Hepatocyte (in vitro differentiated cells): ENCODE measurements around the gene GMPS. TPM values are rescaled to one million over a fixed set of nuclear protein-coding genes. Genes with fewer than 3 reads are reported as not detected.
A peak's percentile ranks its signal among the peaks of the same experiment; 100 is the strongest.

Experiments used
- DNase-seq: peaks from one replicate; pipeline ENCODE4 v3.0.0-alpha.2; 2016; ENCODE audit warnings: low spot score
- H2AFZ ChIP-seq: fragments of 200-600 bp; sonication (generic); 2 replicates; pipeline ENCODE4 v1.6.0; 2016; ENCODE audit warnings: antibody characterized with exemption, mild to moderate bottlenecking
- H3K27ac ChIP-seq: fragments of 200-600 bp; sonication (generic); 2 replicates; pipeline ENCODE4 v1.5.1; 2016; ENCODE audit warnings: mild to moderate bottlenecking
- H3K27me3 ChIP-seq: fragments of 200-600 bp; sonication (generic); 2 replicates; pipeline ENCODE4 v1.6.1; 2016
- H3K36me3 ChIP-seq: fragments of 200-600 bp; sonication (generic); replicated peaks from 2 replicates; pipeline ENCODE4 v1.5.1; 2016; ENCODE audit warnings: low read depth; ENCODE audit not compliant: insufficient read depth
- H3K4me1 ChIP-seq: fragments of 200-600 bp; sonication (generic); 2 replicates; pipeline ENCODE4 v1.5.1; 2016; ENCODE audit warnings: mild to moderate bottlenecking, moderate library complexity; ENCODE audit not compliant: insufficient read depth
- H3K4me2 ChIP-seq: fragments of 200-600 bp; sonication (generic); 2 replicates; pipeline ENCODE4 v1.6.0; 2016
- H3K4me3 ChIP-seq: fragments of 200-600 bp; sonication (generic); 2 replicates; pipeline ENCODE4 v1.5.1; 2016; ENCODE audit warnings: mild to moderate bottlenecking
- H3K79me2 ChIP-seq: fragments of 200-600 bp; sonication (generic); 2 replicates; pipeline ENCODE4 v1.6.0; 2017; ENCODE audit warnings: mild to moderate bottlenecking
- H3K9me2 ChIP-seq: fragments of 200-600 bp; sonication (generic); replicated peaks from 2 replicates; pipeline ENCODE4 v1.6.0; 2017; ENCODE audit warnings: mild to moderate bottlenecking; ENCODE audit not compliant: insufficient read depth
- H3K9me3 ChIP-seq: fragments of 200-600 bp; sonication (generic); 2 replicates; pipeline ENCODE4 v1.5.1; 2016; ENCODE audit warnings: low read depth, mild to moderate bottlenecking
- H4K20me1 ChIP-seq: fragments of 200-600 bp; sonication (generic); 2 replicates; pipeline ENCODE4 v1.6.0; 2016; ENCODE audit warnings: mild to moderate bottlenecking; ENCODE audit not compliant: insufficient read depth, poor library complexity, severe bottlenecking
- EZH2 ChIP-seq: fragments of 200-600 bp; sonication (generic); IDR thresholded peaks from 2 replicates; pipeline ENCODE4 v1.6.1; 2016; ENCODE audit warnings: antibody characterized with exemption, mild to moderate bottlenecking, borderline replicate concordance
- EZH2phosphoT487 ChIP-seq: fragments of 200-600 bp; sonication (generic); IDR thresholded peaks from one replicate; pipeline ENCODE4 v1.6.1; 2018; ENCODE audit warnings: antibody characterized with exemption, mild to moderate bottlenecking, low read depth, moderate library complexity; ENCODE audit not compliant: unreplicated experiment, severe bottlenecking
- WGBS: methylation state at CpG from one replicate; pipeline ENCODE4 v1.1.6; 2016; ENCODE audit warnings: low lambda C conversion rate; ENCODE audit errors: missing lambda C conversion rate; 5-methylcytosine and 5-hydroxymethylcytosine counted together
- polyA plus RNA-seq: library from polyadenylated mRNA; unstranded; fragments of >200 nt; fragmentation: Nextera tagmentation; extraction: Ambion mirVana; gene quantifications from 2 replicates; pipeline ENCODE4 v1.2.1, GENCODE V29; 2016
- total RNA-seq: library from RNA; depleted of rRNA; stranded (reverse); fragments of >200 nt; gene quantifications from 2 replicates; pipeline ENCODE4 v1.2.3, GENCODE V29; 2014
- TF ChIP-seq, protein P1 (sequence below): fragments of 200-600 bp; sonication (generic); IDR thresholded peaks from 2 replicates; pipeline ENCODE4 v1.5.1; 2016; ENCODE audit warnings: antibody characterized with exemption, mild to moderate bottlenecking; ENCODE audit not compliant: poor library complexity

The GMPS gene
- total and polyA plus RNA-seq, 2 experiments from 2014 or later, result 41.5 to 51.5 TPM

DNA sequence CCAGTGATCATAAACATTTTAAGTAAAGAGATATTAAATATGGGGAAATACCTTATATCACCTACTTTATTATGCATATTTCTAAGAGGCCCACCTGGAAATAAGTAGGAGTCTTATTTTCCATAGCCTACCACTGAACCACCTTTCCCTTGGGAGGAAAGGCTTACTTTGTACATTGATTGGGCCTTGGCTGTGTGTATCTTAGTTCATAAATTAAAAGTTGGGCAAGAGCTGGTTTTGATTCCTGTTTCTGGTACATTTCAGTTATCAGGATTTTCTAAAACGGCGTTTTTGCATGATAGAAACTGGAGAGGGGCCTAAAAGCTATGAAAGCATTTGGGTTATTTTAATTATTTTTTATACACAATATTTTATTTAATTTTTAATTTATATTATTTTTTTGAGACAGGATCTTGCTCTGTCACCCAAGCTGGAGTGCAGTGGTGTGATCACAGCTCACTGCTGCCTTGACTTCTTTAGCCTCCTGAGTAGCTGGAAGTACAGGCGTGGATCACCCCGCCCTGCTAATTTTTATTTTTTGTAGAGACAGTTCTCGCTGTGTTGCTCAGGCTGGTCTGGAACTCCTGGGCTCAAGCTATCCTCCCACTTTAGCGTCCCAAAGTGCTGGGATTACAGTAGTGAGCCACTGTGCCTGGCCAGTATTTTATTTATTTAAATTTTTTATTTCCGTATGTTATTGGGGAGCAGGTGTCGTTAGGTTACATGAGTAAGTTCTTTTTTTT, 2.6 kb downstream of the GMPS start:
- Histone ChIP-seq H3K9me2 (no peaks in the 10 kb centered on the region), H3K4me2 (peak overlapping the region; percentile 81), H3K4me1 (peaks cover 22% of the 10 kb centered on the region), H3K79me2 (peaks cover 74% of the 10 kb centered on the region), H3K9me3 (no peaks in the 10 kb centered on the region), H3K4me3 (no peak overlapping the region), H3K27ac (peak overlapping the region; percentile 98), H2AFZ (no peak overlapping the region), H4K20me1 (peaks cover 37% of the 10 kb centered on the region), H3K36me3 (no peaks in the 10 kb centered on the region), H3K27me3 (no peaks in the 10 kb centered on the region)
- TF ChIP-seq EZH2phosphoT487 (no peak), EZH2 (no peak)
- TF ChIP-seq, protein P1, sequence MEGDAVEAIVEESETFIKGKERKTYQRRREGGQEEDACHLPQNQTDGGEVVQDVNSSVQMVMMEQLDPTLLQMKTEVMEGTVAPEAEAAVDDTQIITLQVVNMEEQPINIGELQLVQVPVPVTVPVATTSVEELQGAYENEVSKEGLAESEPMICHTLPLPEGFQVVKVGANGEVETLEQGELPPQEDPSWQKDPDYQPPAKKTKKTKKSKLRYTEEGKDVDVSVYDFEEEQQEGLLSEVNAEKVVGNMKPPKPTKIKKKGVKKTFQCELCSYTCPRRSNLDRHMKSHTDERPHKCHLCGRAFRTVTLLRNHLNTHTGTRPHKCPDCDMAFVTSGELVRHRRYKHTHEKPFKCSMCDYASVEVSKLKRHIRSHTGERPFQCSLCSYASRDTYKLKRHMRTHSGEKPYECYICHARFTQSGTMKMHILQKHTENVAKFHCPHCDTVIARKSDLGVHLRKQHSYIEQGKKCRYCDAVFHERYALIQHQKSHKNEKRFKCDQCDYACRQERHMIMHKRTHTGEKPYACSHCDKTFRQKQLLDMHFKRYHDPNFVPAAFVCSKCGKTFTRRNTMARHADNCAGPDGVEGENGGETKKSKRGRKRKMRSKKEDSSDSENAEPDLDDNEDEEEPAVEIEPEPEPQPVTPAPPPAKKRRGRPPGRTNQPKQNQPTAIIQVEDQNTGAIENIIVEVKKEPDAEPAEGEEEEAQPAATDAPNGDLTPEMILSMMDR, result no peak
- 91% methylated on average over 8 of the region's 8 CpGs for WGBS
- DNase-seq, result no peak

DNA sequence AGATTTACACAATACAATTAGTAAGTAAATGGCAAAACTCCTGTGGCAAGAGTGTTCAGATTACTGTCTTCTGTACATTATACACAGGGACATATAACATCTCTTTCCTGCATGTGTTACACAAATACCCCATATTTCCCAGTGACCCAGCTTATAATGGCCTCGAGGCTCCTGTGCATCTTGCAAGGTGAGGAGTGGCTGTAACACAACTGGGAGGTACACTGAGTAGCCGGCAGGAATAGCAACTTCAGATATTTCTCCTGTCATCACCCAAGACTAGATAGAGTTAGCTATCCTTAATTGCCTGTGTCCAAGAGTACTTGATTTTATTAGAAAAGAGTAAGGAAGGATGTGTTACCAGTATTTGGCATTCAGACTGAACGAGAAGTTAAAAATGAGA, 5.6 kb downstream of the GMPS start:
- no peak overlapping the region for H3K4me2 ChIP-seq
- H3K4me1 ChIP-seq, result peaks cover 15% of the 10 kb centered on the region
- no peaks in the 10 kb centered on the region for H3K36me3 ChIP-seq
- H3K9me2 ChIP-seq, result no peaks in the 10 kb centered on the region
- H3K27ac ChIP-seq, result no peak overlapping the region
- H2AFZ ChIP-seq, result no peak overlapping the region
- TF ChIP-seq EZH2 (no peak), EZH2phosphoT487 (no peak)
- TF ChIP-seq, protein P1, result no peak
- no peaks in the 10 kb centered on the region for H3K9me3 ChIP-seq
- peaks cover 37% of the 10 kb centered on the region for H4K20me1 ChIP-seq
- H3K79me2 ChIP-seq, result peaks cover 100% of the 10 kb centered on the region
- no peak for DNase-seq
- H3K27me3 ChIP-seq, result no peaks in the 10 kb centered on the region
- H3K4me3 ChIP-seq, result no peak overlapping the region
- WGBS, result 70% methylated on average over 3 of the region's 3 CpGs

DNA sequence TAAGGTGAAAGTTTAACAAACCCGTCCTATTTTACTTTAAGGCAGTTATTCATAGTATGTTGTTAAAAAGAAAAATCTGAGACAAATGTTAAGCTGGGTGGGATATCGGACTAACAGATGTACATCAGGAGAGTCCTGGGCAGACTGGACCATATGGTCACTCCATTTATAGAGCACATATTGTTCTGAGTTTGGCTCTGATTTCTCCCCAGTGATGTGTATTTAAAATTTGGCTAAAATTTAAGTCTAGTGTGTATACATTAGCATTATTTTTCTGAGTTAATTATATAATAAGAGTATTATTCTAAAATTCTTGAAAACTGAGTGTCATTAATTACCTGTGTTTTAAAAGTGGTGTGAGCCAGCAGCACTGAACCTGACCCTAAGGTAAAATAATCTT, 6.1 kb downstream of the GMPS start:
- 97% methylated on average over 2 of the region's 2 CpGs for WGBS
- TF ChIP-seq EZH2phosphoT487, result no peak
- no peaks in the 10 kb centered on the region for H3K36me3 ChIP-seq
- no peaks in the 10 kb centered on the region for H3K27me3 ChIP-seq
- no peaks in the 10 kb centered on the region for H3K9me2 ChIP-seq
- peaks cover 15% of the 10 kb centered on the region for H3K4me1 ChIP-seq
- H3K4me2 ChIP-seq, result no peak overlapping the region
- no peak overlapping the region for H3K4me3 ChIP-seq
- no peak overlapping the region for H2AFZ ChIP-seq
- DNase-seq, result no peak
- H3K79me2 ChIP-seq, result peaks cover 100% of the 10 kb centered on the region
- peaks cover 37% of the 10 kb centered on the region for H4K20me1 ChIP-seq
- H3K9me3 ChIP-seq, result no peaks in the 10 kb centered on the region
- H3K27ac ChIP-seq, result no peak overlapping the region

DNA sequence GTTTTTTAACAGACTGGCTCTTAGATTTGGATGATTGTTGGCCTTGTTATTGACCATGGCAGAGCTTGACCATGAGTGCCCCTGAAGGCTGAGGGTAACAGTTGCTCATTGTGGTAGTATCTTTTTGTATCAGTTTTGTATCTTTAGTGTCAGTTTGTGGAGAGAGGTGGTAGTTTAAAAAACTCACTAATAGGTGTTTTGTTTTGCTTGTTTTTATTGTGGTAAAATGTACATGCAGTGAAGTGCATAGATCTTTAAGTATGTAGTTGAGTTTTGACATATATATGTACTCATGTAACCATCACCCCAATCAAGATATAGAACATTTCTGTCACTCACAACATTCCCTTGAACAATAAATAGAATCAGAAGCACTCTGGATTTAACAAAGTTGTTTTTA, 9.8 kb downstream of the GMPS start:
- no peaks in the 10 kb centered on the region for H3K9me2 ChIP-seq
- DNase-seq, result no peak
- no peak overlapping the region for H3K4me3 ChIP-seq
- H3K9me3 ChIP-seq, result no peaks in the 10 kb centered on the region
- no peak overlapping the region for H2AFZ ChIP-seq
- no peaks in the 10 kb centered on the region for H3K36me3 ChIP-seq
- H4K20me1 ChIP-seq, result peaks cover 27% of the 10 kb centered on the region
- no peak overlapping the region for H3K4me2 ChIP-seq
- no peaks in the 10 kb centered on the region for H3K4me1 ChIP-seq
- no peaks in the 10 kb centered on the region for H3K27me3 ChIP-seq
- H3K79me2 ChIP-seq, result peaks cover 100% of the 10 kb centered on the region
- H3K27ac ChIP-seq, result no peak overlapping the region
- TF ChIP-seq EZH2phosphoT487, result no peak
- TF ChIP-seq, protein P1, result no peak
- TF ChIP-seq EZH2, result no peak
